Measurements from ENCODE around the gene TNFAIP6.

Gene TNFAIP6

DNA sequence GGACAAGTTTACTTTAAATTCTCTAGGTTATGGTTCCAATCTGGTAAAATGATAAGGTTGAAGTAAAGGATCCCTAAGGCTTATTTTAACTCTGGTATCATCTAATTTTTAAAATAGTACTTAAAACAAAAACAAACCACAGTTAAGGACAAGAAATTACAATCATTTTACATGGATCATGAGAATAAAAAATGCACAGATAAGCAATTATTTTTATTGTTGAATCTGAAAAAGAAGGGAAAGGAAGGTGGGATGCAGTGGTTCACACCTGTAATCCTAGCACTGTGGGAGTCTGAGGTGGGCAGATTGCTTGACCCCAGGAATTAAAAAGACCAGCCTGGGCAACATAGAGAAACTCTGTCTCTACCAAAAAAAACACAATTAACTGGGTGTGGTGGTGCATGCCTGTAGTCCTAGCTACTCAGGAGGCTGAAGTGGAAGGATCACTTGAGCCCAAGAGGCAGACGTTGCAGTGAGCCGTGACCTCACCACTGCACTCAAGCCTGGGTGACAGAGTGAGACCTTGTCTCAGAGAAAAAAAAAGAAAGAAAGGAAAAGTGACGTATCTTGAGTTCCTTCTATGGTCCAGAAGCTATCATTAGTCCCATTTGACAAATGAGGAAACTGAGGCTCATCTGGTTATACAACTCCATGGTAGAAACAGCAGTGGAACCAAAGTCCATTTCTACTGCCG, 2.5 kb downstream of the TNFAIP6 start:
- DNase-seq (ENCODE audit: low spot score), result no peak

DNA sequence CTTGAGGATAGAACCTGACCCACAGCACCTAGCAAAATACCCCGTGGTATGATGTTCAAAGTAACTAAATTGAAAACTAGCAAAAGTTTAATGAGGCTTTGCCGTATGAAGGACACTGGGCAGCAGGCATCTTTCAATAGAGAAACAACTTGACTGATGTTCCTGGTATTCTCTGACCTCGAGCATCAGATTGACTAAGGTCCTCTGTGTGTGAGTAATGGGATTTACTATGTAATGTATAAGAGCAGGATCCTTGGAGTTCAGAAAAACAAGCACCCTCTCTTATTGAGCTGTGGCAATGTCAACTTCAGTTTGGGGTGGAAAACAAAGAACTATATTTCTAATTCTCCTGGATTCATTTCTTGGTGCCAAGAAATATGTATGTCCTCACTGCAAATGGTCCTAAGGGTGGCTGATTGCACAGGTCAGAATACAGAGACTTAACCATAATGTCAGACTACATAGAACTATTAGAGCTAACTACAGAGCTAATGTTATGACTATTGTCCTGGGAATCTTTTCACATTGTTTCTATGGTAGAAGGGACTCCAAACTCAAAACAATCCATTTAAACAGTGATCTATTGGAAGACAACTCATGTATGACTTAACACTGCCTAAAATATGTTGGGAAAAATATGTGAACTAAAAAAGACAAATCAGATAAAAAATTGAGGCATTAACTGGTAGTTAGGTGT, 4.4 kb downstream of the TNFAIP6 start:
- DNase-seq (ENCODE audit: low spot score), result no peak

DNA sequence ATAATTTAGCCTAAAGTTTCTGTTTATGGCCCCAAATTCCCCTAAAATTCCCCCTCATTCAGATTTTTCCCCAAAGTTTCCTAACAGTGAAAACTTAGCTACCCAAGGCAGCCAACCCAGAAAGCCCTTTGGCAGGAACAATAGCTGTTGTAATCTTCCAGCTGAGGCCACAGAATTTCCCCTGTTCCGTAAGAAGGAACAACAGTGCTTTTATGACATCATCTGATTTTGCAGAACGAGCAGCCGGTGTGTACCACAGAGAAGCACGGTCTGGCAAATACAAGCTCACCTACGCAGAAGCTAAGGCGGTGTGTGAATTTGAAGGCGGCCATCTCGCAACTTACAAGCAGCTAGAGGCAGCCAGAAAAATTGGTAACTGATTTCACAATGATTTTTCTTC, 6.3 kb downstream of the TNFAIP6 start:
- DNase-seq (ENCODE audit: low spot score), result no peak

DNA sequence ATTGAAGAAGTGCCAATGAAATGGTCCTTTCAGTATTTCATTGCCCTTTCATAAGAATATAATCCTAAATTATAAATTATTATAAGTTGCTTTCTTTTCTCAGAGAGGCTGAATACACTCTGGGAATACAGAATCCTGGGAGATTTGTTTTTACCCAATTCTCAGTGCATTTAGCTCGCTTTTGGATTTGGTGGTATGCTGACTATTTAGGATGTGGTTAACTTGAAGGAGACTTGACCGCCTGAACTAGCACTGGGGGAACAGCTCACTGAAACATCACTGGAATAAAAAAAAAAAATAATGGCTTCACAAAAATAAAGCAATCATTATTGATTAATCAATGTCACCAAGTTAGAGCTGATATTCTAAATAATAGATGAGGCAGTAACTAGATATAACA, 10.2 kb downstream of the TNFAIP6 start:
- no peak for DNase-seq (ENCODE audit: low spot score)

DNA sequence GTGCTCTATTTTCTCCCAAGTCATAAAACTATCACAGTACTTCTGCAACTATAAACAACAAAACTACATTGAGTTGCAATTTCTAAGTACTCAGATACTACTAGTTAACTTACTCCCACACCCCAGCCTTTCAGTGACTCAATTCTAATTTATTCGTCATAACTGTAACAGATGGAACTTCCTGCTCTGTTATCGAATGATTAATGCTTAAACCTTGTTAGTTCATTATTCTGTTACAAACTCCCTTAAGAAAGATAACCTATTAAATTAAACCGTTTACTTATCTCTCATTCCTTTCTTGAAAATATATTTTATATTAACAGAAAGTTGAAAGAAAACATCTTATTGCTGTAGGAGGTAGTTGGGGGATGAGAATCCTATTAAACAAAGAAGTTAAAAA, 17.0 kb downstream of the TNFAIP6 start:
- DNase-seq (ENCODE audit: low spot score), result no peak

DNA sequence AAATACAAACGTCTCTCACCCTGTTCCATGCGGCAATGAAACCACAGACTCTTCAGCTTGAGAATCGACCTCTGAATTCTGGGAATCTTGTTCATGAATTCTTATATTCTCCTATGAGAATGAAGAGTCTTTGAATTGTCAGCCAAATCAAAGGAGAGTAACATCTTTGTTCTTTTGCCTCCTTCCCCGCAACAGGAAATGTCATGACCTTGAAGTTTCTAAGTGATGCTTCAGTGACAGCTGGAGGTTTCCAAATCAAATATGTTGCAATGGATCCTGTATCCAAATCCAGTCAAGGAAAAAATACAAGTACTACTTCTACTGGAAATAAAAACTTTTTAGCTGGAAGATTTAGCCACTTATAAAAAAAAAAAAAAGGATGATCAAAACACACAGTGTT, 21.8 kb downstream of the TNFAIP6 start:
- DNase-seq (ENCODE audit: low spot score), result no peak

DNA sequence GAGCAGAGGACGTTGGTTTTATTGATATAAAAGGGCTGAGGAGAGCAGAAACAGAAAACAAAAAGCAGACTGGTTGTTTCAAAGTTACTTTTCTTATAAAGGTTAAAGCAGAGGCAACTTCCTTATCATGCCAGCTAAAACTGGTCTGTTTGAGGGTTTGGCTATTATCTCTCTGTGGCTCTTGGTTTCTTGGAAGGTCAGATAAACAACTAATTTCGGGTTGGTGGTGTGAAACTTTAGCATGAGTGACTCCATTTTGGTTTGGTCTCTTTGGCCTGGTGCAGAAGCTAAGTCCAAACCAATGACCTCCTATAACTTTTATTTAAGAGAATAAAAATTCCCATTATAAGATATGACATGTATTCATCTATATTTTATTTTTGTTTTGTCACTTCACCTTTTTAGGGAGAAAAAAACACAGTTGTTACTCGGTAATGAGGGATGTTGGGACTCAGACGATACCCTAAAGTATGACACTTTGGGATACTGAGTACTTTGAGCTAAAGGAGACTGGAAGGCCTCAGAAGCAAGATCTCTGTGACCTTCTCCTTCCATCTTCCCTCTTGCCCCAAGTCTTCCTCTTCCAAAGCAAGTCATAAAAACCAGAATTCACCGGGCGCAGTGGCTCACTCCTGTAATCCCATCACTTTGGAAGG, 23.3 kb downstream of the TNFAIP6 start:
- no peak for DNase-seq (ENCODE audit: low spot score)

DNA sequence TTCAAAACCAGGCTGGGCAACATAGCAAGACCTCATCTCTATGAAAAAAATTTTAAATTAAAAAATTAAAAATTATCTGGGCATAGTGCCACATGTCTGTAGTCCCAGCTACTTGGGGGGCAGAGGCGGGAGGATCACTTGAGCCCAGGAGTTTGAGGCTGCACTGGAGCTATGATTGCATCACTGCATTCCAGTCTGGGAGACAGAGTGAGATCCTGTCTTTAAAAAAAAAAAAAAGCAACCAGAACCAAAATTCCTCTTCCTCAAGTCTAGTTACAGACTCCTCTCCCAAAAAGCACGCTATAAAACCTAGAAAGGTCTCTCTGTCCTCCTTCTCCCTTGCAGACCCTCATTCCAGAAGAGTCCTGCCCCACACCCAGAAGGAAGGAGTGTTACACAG, 23.9 kb downstream of the TNFAIP6 start:
- no peak for DNase-seq (ENCODE audit: low spot score)

DNA sequence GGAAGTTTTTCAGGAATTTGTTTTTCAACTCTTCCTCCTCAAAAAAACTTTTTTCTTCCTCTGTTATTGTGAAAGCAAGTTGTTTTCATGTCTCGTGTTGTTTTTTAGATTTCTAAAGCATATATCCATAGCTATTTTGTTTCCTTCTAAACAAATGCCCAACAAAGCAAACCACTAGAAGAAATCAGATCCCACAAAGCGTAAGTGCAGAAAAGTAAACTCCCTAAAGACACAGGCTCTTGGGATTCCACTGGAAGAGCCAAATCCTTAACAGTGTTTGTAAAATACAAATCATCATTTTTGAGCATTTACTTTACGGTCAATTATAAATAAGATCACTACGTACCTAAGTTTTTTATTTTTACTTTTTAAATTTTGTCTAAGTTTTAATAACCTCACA, 30.6 kb downstream of the TNFAIP6 start:
- DNase-seq (ENCODE audit: low spot score), result no peak

DNA sequence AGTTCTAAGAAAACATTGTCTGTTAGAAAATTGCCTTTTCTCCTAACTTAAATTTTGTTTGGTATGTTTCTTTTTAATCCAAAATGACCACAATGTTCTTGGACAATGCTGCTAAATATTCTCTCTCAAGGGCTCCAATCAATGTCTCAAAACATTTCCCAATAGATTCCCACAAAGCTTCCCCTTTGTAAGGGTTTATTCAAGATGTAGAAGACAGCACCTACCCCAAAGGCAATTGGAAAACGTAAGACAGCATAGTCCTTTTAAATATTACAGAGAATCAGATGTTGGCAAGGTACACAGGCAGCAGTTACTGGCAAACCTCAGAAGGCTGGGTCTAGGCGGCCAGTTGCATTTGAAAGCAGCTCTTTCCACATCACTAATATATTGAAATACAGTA, 34.0 kb downstream of the TNFAIP6 start:
- no peak for DNase-seq (ENCODE audit: low spot score)

DNA sequence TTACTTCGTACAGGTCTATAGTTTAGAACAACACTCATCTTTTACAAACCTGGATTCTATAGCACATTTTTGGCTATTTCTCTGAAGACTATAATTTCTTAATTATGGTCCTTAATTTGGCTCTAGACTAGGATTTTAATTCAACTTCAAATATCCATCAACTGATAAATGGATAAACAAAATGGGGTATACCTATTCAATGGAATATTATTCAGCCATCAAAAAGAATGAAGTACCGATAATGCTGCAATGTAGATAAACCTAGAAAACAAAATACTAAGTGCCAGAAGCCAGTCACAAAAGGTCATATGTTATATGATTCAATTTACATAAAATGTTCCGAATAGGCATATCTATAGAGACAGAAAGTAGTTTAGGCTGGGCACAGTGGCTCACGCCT, 37.1 kb downstream of the TNFAIP6 start:
- DNase-seq (ENCODE audit: low spot score), result no peak

DNA sequence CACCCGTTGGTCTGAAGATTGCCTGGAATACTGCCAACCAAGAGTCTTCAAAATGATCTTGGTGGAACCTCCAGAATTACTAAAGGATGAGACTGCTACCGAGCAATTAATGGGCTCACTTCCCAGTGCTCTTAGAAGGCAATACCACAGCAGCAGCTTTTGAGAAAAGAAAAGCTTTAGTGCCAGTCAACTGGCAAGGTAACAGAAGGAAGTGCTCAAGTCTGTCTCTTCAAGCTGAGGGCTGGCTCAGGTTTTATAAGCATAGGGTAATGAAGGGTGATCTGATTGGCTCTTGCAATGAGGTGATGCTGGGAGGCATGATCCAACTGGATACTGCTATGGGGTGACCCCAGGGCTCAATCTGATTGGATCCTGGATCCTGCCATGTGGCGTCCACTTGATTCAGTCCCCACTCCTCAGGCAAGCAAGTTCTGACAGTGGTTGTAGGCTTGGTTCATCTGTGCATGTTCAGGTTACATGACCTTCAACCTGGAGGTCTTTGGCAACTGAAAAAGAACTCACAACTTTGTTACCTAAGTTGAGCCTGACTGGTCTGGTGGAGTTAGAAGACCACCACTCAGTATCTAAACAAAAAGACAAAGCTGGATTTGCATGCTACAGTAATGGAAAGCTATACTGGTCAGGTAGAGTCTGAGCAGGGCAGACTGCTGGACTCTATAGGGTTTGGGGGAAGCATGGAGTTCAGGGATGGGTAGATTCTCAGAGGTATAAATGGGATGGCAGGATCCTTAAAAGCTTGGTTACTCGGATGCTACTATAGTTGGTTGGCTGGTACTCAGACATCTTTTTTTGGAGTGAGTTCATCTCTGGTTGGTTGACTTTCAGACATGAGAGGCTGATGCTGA, 38.4 kb downstream of the TNFAIP6 start:
- no peak for DNase-seq (ENCODE audit: low spot score)

DNA sequence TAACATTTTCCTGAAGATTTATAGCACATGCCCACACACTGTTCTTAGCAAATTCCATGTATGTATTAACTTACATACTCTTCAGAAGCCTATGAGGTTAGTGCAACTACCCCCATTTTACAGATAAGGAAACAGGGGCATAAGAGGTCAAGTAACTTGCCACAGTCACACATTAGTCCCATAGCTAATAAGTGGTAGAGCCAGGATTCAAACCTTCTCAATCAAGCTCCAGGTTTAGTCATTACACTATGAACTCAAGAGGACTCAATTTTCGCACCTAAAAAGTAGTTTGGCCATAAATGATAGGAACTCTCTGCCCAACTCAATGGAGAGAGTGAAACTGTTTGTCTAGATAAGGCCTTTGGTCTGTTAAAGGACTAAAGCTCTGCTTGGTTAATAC, 42.6 kb downstream of the TNFAIP6 start:
- no peak for DNase-seq (ENCODE audit: low spot score)

DNA sequence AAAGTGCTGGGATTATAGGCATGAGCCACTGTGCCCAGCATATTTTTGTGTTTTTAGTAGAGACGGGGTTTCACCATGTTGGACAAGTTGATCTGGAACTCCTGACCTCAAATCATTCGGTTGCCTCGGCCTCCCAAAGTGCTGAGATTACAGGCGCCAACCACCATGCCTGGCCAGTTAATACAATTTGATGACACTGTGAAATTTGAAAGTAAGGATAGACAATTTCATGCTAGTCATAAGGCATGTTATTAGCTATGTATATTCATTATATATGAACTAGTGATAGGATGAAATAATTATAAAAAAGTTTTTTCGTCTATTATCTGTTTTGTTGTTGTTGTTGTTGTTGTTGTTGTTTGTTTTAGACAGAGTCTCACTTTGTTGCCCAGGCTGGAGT, 43.8 kb downstream of the TNFAIP6 start:
- no peak for DNase-seq (ENCODE audit: low spot score)

DNA sequence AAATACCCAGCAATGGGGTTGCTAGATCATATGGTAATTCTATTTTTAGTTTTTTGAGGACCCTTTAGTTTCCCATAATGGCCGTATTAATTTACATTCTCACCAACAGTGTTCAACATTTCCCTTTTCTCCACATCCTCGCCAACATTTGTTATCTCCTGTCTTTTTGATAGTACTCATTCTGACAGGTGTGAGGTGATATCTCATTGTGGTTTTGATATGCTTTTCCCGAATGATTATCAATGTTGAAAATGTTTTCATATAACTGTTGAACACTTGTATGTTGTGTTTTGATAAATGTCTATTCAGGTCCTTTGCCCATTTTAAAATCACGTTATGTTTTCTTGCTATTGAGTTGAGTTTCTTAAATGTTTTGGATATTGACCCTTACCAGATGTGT, 46.5 kb downstream of the TNFAIP6 start:
- DNase-seq (ENCODE audit: low spot score), result no peak

DNA sequence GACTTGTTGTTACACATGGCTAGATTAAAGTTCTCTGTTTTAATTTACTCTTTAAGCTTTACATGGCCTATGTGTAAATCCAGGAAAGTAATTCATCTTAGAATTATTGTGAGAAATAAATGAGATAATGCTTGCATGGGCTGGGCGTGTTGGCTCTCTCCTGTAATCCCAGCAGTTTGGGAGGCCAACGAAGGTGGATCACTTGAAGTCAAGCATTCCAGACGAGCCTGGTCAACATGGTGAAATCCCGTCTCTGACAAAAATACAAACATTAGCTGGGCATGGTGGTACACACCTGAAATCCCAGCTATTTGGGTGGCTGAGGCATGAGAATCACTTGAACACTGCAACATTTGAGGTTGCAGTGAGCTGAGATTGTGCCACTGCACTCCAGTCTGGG, 48.0 kb downstream of the TNFAIP6 start:
- DNase-seq (ENCODE audit: low spot score), result no peak

DNA sequence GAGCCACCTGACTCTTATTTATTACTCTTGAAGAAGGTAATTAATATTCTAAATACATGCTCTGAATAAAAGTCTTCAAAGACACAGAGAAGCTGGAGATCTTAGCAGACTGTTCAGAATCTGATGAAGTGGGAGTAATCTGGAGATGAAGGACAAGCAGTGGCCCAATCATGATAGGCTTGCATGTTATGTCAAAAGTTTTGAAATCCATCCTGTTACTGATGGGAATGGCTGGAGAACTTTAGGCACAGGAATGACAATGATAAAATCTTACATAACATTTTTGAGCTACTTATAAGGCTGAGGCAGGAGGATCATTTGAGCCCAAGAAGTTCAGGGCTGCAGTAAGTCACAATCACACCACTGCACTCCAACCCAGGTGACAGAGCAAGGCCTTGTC, 49.9 kb downstream of the TNFAIP6 start:
- no peak for DNase-seq (ENCODE audit: low spot score)

DNA sequence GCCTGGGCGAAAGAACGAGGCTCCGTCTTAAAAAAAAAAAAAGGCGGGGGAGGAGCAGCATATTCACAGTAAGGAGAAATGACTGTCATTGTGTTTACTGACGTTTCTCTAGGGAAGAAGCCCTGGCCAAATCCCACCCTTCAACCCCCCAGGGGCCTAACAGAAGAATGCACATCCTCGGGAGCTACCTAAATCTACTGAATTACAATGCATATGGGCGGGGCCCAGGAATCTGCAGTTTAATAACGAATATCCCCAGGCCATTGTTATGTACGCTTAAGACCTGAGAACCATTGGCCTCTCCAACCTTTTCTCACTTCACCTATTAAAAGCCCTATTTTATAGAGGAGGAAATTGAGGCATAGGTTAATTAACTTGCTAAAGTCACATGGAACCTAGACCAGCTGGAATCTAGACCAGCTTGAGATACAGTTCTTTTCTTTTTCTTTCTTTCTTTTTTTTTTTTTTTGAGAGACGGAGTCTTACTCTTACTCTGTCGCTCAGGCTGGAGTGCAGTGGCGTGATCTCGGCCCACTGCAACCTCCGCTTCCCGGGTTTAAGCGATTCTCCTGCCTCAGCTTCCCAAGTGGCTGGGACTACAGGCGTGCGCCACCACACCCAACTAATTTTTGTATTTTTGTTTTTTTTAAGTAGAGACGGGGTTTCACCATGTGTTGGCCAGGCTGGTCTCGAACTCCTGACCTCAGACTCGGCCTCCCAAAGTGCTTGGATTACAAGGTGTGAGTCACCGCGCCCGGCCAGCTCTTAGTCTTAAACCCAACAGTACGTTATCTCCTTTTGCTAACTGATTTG, 51.6 kb downstream of the TNFAIP6 start:
- no peak for DNase-seq (ENCODE audit: low spot score)

DNA sequence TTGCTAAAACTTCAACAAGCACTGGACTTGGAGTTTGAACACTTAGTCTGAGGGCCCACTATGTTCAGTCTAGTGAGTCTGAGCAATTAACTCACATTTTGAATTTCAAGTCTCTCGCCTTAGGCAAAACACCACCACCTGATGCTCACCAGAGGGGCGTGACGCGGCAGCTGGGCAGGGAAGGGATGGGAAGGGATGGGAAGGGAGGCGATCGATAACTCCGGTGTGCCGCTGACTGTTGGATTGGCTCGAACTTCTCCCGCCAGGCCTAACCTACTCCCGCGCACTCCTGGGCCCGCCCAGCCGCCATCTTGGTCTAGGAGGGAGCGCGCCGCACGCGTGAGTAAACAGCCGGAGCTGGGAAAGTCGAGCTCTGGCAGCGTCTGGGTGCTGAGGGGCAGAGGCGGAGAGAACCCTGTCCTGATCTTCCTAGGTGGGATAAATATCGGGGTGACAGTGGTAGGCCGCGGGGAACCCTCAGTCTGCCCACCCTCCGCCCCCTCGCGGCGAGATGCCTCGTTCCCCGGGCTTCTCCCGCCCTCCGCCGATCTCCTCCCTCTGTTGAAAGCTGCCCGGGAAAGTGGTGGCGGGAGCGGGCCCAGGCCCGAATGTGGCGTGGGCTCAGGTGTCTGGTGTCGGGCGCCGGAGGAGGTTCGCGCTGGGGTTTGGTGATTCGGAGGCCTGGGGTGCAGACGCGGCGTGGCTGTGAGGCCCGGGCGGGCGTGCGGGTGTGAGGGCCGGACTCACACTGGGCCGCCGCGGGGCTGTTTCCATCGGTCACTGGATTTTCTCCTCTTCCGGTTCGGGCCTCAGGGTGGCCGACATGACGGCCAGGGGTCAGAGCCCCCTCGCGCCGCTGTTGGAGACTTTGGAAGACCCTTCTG, 52.5 kb downstream of the TNFAIP6 start, which contains the start of gene RIF1:
Gene RIF1, plus strand, starts transcription at position 302 of the 884 bp plus-strand sequence. Its CDS starts 522 bp downstream, at position 824.
- peak; percentile 93 for DNase-seq (ENCODE audit: low spot score)

DNA sequence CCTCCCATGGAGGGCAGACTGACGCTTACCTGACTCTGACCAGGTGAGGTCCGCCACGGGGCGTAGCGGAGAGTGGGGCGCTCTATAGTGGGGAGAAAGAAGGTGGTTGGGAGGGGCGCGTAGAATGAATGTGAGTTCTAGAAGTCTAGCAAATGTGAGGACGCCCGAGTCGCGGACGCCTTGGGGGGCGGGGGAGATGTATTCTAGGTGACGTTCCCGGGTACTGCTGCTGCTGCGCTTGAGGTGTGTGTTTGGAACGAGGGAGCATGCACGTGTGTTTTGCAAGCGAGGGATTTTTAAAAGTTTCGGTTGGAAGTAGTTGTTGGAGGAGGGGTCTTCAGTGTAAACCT, 53.1 kb downstream of the TNFAIP6 start:
- peak; percentile 50 for DNase-seq (ENCODE audit: low spot score)

DNA sequence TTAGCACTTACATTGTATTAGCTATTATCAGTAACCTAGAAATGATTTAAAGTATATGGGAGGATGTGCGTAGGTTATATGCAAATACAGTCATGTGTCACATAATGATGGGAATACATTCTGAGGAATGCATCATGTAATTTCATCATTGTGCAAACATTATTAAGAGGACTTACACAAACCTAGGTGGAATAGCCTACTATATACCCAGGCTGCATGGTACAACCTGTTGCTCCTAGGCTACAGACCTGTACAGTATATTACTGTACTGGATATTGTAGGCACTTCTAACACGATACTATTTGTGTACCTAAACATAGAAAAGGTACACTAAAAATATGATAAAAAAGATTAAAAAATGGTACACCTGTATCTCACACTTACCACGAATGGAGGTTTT, 60.3 kb downstream of the TNFAIP6 start:
- no peak for DNase-seq (ENCODE audit: low spot score)
